Measurements from ENCODE around the gene CXCR6.

Gene CXCR6

DNA sequence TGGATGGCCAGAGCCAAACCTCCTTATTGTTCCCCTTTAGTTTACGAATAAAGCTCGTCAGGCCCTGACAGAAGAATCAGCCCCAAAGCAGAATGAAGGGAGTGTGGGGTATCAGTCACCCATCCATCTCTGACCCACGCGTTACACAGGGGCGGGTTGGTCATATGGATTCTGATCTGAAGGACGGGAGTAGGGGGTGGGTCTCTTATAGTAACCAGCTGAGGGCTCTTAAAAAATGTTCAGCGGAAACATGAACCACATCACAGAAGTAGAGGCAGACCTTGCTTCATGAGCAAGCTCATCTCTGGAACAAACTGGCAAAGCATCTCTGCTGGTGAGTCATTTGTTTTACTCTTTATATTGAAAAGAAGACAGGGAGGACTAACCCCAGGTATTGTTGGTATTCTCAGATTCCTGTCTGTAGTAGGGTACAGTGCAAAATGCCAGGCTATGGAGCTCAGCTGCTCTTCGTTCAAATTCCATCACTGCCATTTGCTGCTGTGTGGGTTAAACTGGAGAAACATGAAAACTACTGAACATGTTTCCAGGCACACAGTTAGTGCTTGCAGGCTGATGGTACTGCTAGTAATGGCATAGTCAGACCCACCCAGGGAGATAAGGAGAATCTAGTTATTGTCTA, at the start of gene CXCR6:
TSS of gene CXCR6 (plus strand) at position 258 of the 640 bp plus-strand sequence. CDS start 3,018 bp downstream, outside the sequence.
- DNase-seq (ENCODE audit: low spot score), result peak; percentile 25

DNA sequence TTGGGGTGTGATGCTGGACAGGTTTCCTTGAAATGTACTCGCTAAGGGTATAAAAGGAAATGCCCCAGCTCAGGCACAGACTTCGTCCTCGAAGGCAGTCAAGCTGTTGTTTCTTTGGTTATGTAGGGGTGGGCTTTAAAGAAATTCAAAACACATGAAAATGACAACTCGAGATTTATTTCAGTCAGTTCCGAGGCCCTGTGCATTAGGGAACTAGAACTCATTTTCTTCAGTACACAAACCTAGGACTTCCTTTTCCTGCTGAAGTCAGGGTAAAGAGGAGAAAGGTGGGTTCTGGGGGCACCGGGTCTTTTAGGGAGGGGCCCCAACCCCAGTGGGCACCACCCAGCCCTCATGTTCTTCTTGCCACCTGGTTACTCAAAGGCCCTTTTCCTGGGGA, 49.2 kb upstream of the CXCR6 start:
- DNase-seq (ENCODE audit: low spot score), result no peak

DNA sequence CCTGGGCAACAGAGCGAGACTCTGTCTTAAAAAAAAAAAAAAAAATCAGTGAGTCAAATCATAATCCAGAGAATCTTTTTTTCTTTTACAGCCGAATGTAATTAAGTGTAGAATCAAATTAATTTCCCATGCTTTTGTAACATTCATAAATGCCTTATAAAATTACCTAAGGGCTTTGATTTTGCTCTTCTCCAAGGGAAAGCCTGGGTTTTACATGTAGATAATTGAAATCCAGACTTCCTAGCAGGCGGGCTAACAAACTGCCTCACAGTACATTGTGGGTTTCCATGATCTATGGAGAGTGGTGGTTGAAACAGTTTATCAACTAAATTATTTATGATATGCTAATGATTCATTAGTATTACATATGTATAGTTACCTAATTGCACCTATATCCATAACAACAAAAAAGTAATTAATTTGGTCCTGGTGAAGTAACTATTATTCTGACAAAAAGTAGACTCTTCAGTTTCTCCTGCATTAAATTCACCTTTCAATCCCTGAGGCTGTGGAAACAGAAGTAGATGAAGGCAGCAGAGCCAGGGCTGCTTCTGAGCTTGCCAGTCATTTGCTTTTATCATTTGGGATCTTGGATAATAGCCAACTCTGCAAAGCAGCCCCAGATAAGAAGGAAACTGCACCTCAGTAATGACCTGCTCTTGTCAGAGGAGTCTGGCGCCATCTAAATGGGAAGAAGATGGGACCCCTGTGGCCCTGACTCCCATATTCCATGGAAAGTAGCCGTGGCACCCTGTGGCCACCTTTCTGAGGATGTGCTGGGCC, 47.4 kb upstream of the CXCR6 start:
- no peak for DNase-seq (ENCODE audit: low spot score)

DNA sequence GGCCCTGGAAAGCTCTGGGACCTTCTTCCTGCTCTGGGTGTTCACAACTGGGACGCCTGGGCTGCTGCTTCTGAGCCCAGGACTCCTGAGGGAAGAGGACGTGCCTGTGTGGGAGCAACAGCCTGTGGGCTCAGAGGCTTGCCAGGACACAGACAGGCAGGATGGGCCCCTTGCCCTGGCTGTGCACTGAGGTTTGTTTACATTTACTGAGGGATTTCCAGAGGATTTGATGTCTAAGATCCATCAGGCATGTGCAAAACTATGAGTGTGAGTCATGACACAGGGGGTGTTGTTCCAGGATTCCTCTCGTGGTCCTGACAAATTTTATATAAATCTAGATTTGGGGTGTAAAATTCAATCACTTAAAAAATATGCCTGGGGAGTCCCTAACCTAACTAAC, 46.3 kb upstream of the CXCR6 start:
- no peak for DNase-seq (ENCODE audit: low spot score)

DNA sequence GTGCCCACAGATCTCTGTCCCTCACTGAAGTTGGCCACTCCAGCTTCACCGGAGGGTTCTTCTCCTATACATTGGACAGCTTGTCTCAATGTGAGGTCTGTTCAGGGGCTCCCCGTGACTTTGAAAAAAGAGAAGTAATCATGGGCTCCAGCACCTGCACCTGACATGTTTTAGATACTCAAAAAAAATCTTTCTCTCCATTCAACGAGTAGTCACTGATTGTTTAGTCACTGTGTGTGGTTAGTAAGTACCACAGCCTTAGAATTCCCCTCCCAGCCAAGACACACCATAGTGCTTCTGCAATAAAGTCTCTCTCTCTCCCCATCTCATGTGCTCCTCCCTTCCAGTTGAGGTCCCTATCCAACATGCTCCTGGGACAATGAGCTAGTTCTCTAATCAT, 38.3 kb upstream of the CXCR6 start:
- DNase-seq (ENCODE audit: low spot score), result no peak

DNA sequence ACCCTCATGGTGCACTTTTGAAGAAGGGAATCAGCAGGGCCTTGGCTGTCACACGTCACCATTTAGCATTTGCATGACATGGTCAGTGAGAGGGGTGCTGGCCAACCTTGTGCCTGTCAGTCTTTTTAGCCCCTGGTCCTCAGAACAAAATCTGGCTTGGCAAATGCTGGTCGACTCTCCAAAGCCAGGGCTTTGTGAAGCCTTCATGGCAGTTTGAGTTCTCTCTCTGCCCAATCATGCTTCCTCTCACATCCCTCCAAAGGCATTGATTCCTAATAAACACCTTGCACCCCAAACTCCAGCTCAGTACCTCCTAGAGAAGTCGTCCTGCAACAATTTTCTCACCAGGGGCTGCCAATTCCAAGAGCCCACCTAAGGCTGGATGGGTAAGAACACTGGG, 37.5 kb upstream of the CXCR6 start:
- no peak for DNase-seq (ENCODE audit: low spot score)

DNA sequence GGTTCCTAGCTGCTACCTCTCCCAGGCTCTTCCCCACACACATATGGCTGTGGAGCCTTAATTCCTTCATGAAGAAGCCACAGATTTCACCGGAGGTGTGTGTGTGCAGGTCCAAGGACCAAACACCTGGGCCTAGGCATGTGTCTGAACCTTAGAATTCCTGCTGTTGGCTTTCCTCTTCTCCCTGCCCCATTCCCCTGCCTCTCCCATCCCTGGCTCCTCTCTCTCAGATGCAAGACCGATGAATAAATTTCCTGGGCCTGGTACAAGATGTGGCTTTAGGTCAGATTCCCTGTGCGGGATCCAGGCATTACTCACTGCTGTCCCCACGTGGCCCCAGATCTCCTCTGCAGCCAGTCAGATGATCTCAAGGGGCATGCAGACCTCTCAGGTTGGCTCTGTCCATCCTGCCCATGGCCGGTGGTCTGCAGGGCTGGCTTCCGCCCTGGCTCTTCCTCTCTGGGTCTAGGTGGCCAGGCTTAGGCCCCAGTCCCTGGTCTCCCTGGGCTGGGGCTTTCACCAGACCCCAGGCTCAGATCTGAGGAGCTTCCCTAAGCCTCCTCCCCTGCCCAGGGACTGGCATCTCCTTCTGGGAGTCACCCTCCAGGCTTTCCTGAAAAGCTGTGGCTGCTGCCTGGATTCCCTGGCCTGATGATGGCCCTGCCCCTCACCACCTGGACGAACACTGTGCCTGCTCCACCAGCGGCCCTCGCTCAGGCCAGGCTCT, 36.4 kb upstream of the CXCR6 start:
- no peak for DNase-seq (ENCODE audit: low spot score)

DNA sequence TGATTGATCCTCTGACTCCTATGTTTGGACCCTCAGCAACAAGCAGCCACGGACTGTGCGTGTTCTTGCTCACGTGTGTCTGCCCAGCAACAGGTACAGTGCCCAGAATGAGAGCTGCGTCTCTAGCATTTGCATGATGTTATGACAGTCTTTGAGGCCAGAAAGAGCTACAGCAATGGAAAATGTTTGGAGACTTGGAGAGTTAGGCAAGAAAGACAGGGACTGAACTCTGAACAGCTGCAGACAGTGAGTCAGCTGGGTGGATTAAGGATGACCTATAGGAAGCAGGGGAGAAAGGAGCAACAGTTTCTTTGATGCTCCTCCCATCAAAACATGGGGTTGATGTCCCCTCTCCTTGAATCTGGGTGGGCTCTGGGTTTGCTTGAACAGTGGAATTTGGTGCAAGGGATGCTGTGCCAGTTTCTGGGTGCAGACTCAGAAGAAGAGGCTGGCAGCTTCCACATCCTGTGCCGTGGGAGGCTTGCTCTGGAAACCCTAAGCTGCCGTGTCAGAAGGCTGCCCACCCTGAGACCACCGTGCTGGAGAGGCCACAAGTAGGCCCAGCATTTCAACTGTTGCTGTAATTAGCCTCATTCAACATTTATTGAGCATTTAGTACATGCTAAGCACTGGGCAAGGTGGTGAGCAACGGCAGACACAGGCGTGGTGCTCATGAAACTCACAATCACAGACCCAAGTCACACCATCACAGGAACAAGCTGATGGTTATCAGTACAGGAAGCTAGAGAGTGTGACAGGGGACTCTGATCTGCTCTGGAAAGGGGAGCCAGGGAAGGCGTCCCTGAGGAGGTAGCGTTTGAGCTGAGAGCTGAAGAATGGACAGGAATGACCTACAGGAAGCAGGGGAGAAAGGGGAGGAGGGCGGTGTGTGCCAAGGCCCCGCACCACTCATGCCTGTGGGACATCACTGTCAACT, 35.2 kb upstream of the CXCR6 start:
- DNase-seq (ENCODE audit: low spot score), result no peak

DNA sequence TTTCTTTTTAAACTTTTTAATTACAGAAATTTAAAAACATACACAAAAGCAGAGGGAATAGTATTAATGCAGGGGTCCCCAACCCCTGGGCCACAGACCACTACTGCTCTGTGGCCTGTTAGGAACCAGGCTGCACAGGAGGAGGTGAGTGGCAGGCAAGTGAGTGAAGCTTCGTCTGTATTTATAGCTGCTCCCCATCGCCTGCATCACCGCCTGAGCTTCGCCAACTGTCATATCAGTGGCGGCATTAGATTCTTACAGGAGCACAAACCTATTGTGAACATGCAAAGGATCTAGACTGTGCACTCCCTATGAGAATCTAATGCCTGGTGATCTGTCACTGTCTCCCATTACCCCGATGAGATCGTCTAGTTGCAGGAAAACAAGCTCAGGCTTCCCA, 34.5 kb upstream of the CXCR6 start:
- DNase-seq (ENCODE audit: low spot score), result no peak

DNA sequence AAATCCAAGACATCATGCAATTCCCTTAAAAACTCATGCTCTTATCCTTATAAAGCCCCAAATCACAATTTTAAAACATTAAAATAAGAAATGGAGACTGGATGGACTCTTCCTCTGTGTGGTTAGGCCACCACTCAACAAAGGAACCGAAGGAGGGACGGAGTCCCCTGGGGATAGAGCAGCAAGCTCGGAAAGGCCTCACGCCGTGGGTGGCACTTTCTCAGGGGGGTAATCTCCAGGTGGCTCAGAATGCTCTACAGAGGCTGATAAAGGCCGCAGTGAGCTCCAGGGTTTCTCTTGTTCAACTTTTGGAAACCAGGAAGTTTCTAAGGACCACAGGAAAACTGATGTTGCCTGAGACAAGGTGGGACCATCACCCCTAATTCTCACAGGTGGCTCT, 33.7 kb upstream of the CXCR6 start:
- DNase-seq (ENCODE audit: low spot score), result no peak

DNA sequence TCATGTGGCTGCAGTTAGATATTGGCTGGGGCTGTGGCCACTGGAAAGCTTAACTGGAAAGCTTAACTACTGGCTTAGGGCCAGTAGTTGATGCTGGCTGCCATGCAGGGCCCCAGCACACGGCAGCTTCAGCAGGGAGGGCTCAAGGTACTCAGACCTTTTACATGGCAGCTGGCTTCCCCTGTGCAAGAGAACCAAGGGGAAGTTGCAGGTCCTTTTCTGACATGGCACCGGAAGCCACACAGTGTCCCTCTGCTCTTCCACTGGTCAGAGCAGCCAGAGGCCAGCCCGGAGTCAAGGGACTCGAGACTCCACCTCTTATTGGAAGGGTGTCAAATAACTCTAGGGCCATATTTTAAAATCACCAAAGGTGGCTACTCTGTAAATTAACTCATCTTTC, 32.4 kb upstream of the CXCR6 start:
- DNase-seq (ENCODE audit: low spot score), result no peak

DNA sequence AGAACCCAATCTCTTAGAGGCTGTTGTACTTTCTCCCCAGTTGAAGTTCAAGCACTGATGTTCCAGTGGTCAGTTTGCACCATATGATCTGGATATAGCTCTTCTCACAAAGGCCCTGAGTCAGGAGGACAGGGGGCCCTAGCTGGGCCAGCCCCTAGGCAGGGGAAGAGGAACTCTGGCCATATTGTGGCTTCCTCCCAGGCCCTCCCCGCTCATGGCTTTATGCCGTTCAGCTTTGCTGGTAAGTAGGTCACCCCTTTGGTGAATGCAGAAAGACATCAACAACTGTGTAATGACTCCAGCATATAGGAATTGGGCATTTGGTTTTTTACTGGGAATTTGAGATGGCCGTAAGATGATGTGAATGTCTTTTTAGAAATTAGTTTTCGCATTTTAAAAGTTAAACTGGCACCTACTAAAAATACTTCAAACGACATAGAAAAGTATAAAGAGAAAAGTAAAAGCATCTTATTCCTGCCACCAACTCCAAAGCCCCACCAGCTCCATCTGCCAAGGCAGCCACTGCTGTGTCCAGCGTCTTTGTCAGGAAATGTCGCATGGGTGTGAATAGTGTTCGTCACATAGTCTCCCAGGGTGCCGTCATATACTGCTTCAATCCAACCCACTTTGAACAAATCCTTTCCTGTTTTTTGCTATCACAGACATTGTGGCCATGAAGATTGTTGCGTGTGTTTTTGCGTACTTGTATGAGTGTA, 31.6 kb upstream of the CXCR6 start:
- DNase-seq (ENCODE audit: low spot score), result no peak

DNA sequence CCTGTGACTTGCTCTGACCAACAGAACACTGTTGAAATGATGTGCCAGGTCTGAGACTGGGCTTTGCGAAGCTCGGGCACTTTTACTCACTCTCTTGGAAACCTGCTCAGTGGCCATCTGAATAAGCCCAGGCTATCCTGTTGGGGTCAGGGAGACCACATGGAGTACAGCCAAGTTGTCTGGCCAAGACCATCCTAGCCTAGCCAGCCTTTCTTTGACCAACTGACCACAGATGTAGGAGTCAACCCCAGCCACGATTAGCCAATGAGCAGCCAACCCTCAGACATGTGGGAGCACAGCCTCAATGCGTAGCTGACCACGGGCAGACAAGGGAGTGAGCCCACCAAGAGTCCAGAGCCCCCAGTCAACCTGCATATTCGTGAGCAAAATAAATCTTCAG, 30.8 kb upstream of the CXCR6 start:
- DNase-seq (ENCODE audit: low spot score), result no peak

DNA sequence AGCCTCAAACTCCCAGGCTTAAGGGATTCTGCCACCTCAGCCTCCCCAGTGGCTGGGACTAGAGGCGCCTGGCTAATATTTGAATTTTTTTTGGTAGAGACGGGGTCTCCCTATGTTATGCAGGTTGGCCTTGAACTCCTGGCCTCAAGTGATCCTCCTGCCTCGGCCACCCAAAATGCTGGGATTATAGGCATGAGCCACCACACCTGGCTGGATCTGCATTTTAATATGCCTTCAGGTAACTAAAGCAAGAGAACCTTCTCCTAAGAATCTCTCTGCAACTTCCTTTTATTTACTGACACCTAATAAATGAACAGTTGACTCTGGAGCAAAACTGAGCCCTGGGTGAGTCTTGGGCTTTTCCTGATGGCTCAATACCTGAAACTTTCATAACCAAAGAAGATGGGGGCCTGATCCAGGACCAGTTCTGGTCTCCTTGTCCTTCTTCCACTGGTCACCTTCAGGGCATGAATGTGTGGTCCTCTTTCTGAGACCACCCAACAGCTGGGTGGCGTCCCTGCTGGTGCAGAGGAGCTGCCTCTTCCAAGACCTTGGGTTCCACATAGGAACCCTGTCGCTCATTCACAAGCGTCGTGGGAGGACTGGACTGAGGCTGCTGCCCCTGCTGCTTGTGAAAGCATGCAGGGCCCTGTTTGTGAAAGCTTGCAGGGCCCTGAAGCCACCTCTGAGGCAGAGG, 28.8 kb upstream of the CXCR6 start:
- DNase-seq (ENCODE audit: low spot score), result no peak

DNA sequence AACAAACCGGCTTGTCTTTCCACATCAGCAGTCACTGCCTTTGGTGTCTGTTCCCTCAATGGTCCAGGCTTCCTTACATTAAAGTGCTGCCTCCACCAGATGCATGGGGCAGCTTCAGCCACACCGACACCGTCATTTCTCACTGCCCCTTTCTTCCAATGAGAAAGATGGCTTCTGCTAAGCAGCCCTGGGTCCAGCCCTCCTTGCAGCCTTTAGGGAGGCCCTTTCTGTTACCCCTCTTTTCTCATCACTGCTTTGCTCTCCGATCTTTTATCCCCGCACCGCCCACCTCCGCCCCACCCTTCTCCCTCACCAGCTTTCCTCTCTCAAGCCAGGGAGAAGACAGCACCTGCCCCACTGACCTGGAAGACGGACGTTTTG, 28.2 kb upstream of the CXCR6 start:
- no peak for DNase-seq (ENCODE audit: low spot score)

DNA sequence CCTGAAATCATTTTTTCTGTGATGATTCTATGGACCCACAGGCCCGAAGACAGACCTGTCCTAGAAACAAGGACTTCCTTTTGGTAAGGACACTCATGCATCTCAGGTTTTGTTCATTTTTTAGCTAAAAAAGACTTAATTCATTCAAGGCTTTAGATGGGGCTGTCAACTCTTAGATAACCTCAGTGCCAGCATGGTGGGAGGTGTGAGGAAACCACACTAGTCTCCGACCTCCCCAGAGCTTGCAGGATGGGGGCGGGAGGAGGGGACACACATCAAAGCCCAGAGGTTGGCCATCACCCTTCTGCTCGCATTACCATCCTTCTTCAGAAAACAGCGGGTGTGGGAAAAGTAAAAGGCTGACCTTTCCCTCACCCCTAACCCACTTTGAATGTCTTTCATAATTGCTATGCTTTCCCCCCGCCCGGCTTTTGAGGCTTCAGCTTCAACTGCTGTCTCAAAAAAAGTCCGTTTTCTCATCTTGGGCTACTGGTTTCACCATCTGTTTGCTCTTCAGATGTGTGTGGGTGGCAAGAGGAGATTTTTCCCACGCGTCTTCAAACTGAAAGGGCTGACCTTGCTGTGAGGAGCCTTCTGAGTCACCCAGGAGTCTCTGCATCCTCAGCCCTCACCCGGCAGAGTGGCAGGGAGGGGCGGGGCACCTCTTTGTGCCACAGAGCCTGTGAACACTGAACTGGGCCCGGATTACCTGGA, 27.6 kb upstream of the CXCR6 start:
- DNase-seq (ENCODE audit: low spot score), result peak; percentile 82

DNA sequence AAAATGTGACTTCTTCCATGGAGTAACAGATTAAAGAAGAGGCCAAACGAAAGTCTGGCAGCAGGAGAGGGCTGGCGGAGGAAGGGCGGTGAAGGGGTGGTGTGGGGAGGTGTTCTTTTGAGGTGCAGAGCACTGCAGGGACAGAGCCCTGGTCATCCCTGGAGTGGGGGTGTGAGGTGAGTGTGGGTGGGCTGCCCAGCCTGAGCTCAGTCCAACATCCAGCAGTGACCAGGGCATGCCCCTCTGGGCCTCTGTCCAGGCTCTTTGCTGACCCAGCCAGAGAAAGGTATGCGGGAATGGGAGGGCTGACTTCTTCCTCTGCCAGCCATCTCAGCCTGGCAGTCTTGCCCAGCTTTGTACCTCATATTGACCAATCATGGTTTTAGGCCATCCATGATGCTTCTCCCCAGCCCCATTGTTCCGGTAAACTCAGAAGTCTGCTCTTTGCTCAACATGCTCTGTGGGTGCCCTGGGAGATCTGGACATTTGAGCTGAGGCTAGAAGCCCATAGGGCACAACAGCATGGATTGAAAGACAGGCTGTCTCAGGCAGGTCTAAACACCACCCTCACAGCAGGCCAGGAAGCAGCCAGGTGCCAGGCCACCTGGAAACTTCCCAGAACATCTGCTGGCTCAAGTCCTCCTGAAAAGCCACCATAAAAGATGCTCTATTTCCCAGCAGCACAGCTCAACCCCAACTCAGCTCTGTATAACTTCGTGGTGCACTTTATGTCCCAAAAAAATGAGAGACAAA, 25.9 kb upstream of the CXCR6 start:
- no peak for DNase-seq (ENCODE audit: low spot score)

DNA sequence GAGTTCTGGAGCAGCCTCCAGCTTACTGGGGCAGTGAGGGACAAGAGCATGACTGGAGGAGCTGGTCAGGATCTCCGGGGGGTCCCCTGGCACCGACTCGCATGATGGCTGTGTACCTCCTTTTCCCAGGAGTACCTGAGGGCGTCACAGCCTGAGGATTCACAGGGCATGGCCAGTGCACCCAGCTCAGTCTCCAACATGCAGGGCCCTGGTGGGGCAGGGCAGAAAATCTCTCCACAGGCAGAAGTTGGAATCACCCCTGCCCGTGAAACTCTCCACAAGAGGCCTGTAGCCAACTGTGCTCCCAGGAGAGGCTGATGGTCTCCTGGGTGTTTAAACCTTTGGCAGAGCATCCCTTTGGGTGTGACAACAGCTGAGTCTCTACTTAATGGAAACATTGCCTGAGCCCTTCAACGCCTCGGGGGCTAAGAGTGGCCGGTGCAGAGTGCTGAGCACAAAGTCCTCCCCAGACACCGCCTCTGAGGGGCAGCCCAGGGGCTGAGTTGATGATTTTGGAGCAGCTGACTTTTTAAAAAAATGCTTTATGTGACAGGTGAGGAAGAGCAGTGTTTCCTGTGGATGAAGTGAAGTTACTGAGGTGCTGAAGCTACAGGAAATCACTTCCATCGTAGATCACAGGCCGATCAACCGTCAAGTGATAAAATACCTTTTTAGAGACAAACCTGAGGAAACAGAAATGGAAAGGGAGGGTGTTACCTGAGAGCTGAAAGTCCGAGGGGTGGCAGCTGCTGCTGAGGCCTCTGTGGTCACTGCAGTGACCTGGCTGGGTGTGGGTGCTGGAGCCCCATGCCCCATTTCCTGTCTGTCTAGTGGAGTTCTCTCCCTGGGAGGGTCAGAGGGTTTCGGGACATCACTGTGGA, 21.9 kb upstream of the CXCR6 start:
- no peak for DNase-seq (ENCODE audit: low spot score)

DNA sequence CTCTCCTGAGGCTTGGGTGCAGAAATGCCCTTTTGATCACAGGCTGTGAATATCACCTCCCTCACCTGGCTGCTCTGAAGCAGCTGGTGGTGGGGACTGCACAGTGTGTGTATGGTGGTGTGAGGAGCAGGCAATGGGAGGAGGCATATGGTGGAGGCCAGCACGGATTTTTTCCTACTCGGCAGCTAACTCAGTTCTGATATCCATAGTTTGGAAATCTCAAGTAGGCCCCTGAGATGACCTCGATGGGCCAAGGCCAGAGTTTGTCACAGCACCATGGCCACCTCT, 21.3 kb upstream of the CXCR6 start:
- no peak for DNase-seq (ENCODE audit: low spot score)
